Measurements from ENCODE around the gene SAT2.

Gene SAT2

GRCh38 chr17:7627250-7628121 lies at the start of gene SAT2 (continued):
- TF ChIP-seq KLF8 (tag by site-specific recombination; IDR thresholded peaks at IDR 0.05) (peak; percentile 64), ZNF747 (tag by site-specific recombination; IDR thresholded peaks at IDR 0.05) (no peak), HOXD13 (CRISPR knock-in tag; IDR thresholded peaks at IDR 0.05; ENCODE audit: borderline replicate concordance) (no peak), SP2 (tag by site-specific recombination; IDR thresholded peaks at IDR 0.05) (peak; percentile 80), SP7 (tag by site-specific recombination; IDR thresholded peaks at IDR 0.05) (peak; percentile 29; the same call in 1 of the 2 replicates), MYNN (tag by site-specific recombination; IDR thresholded peaks at IDR 0.05; ENCODE audit: borderline replicate concordance) (no peak), ZNF335 (tag by site-specific recombination; conservative IDR thresholded peaks at IDR 0.05) (peak; percentile 72), ATF2 (tag by site-specific recombination; IDR thresholded peaks at IDR 0.05; ENCODE audit: low read depth) (no peak), ZNF221 (tag by site-specific recombination; IDR thresholded peaks at IDR 0.05; ENCODE audit: borderline replicate concordance) (no peak), ZNF362 (tag by site-specific recombination; IDR thresholded peaks at IDR 0.05) (no peak), ZNF510 (tag by site-specific recombination; IDR thresholded peaks at IDR 0.05; ENCODE audit: insufficient replicate concordance) (no peak), ZNF398 (tag by site-specific recombination; IDR thresholded peaks at IDR 0.05) (peak; percentile 79), ZBTB1 (tag by site-specific recombination; IDR thresholded peaks at IDR 0.05) (0 out of 2 replicates have a peak, but pooled peaks have one; percentile 9), ZNF560 (tag by site-specific recombination; IDR thresholded peaks at IDR 0.05; ENCODE audit: borderline replicate concordance) (no peak), MEIS1 (CRISPR knock-in tag; IDR thresholded peaks at IDR 0.05; ENCODE audit: borderline replicate concordance) (no peak), ZNF664 (tag by site-specific recombination; IDR thresholded peaks at IDR 0.05) (no peak), ZSCAN23 (tag by site-specific recombination; IDR thresholded peaks at IDR 0.05) (no peak), ZNF580 (tag by site-specific recombination; IDR thresholded peaks at IDR 0.05) (peak; percentile 16; the same call in 1 of the 2 replicates), ZNF600 (tag by site-specific recombination; IDR thresholded peaks at IDR 0.05) (peak; percentile 50), ZNF670 (tag by site-specific recombination; IDR thresholded peaks at IDR 0.05; ENCODE audit: low read depth) (no peak), ZIC2 (tag by site-specific recombination; IDR thresholded peaks at IDR 0.05) (peak; percentile 85), ZNF558 (tag by site-specific recombination; IDR thresholded peaks at IDR 0.05) (no peak), ZBTB20 (tag by site-specific recombination; IDR thresholded peaks at IDR 0.05) (peak; percentile 82), ZNF366 (tag by site-specific recombination; conservative IDR thresholded peaks at IDR 0.05) (no peak), ZNF629 (tag by site-specific recombination; IDR thresholded peaks at IDR 0.05) (peak; percentile 16; the same call in 1 of the 2 replicates), ZNF776 (tag by site-specific recombination; IDR thresholded peaks at IDR 0.05; ENCODE audit: borderline replicate concordance) (no peak), PATZ1 (tag by site-specific recombination; IDR thresholded peaks at IDR 0.05) (peak; percentile 100), PRDM4 (tag by site-specific recombination; IDR thresholded peaks at IDR 0.05) (no peak), ZNF37A (tag by site-specific recombination; IDR thresholded peaks at IDR 0.05) (peak; percentile 86)
